A549 (cell line): ENCODE results near the gene ANO10. TPM values are rescaled to one million over a fixed set of nuclear protein-coding genes. Genes with fewer than 3 reads are reported as not detected.
"Not testable (repeated sequence)": the region's sequence is repeated elsewhere in the genome, so short reads cannot be mapped to it uniquely, and the experiment has no call there.

Experiments used
- ATAC-seq, 2 experiments: fragments of 200-7000 bp in 1 of 2; fragments of >200 bp in 1 of 2; cut with Nextera tagmentation in 1 of 2; cut with Tn5 transposase in 1 of 2; 3 replicates each; pipeline versions ENCODE4 v1.8.0 to v1.9.1; 2018 to 2020; ENCODE audit warnings: mild to moderate bottlenecking in 1 of 2, moderate library complexity in 1 of 2
- CTCF ChIA-PET: fragments of 300-600 bp; sonication (Branson Sonifier 250); formaldehyde crosslinking; extraction: SDS; loops from one replicate; lab custom pipeline; 2021; ENCODE audit warnings: antibody characterized with exemption, inconsistent platforms; lab: Yijun Ruan, JAX
- POLR2A ChIA-PET: fragments of 350-600 bp; formaldehyde crosslinking; extraction: SDS; loops from one replicate; lab custom pipeline; 2021; ENCODE audit warnings: antibody characterized with exemption, inconsistent platforms; lab: Yijun Ruan, JAX
- DNase-seq, 2 experiments: peaks; one replicate each; pipeline versions ENCODE4 v3.0.0 to v3.0.0-alpha.2; 2011 to 2016; ENCODE audit warnings: low read depth in 1 of 2, low spot score in 1 of 2
- FAIRE-seq: peaks from 2 replicates; lab custom pipeline; 2011; peaks lifted over from hg19 to GRCh38; lab: Jason Lieb, UNC
- H3K27ac ChIP-seq, 2 experiments: fragments of >200 bp; sonication (Bioruptor Twin); formaldehyde crosslinking; 3 replicates each; pipeline ENCODE4 v1.5.1; 2016 to 2017
- H3K4me1 ChIP-seq: fragments of >200 bp; sonication (Bioruptor Twin); formaldehyde crosslinking; 3 replicates; pipeline ENCODE4 v1.6.1; 2016
- H3K4me2 ChIP-seq: fragments of >200 bp; sonication (Bioruptor Twin); formaldehyde crosslinking; 3 replicates; pipeline ENCODE4 v1.6.1; 2016
- H3K4me3 ChIP-seq: fragments of >200 bp; sonication (Bioruptor Twin); formaldehyde crosslinking; 3 replicates; pipeline ENCODE4 v1.5.1; 2016
- H3K9me3 ChIP-seq: fragments of >200 bp; sonication (Bioruptor Twin); formaldehyde crosslinking; 3 replicates; pipeline ENCODE4 v1.6.1; 2016
- ATOH8 ChIP-seq: fragments of 250-450 bp; sonication (Bioruptor Pico); IDR thresholded peaks from 2 replicates; pipeline ENCODE4 v1.5.0; 2020; ENCODE audit warnings: low read depth, mild to moderate bottlenecking, moderate library complexity
- ELK1 ChIP-seq: fragments of 150-350 bp; IDR thresholded peaks from 2 replicates; pipeline ENCODE4 v1.6.1; 2014; ENCODE audit warnings: low read depth, mild to moderate bottlenecking, low read length
- HDAC2 ChIP-seq: fragments of 200-600 bp; sonication (generic); IDR thresholded peaks from 2 replicates; pipeline ENCODE4 v1.6.1; 2016
- HOXB13 ChIP-seq: fragments of 250-450 bp; sonication (Bioruptor Pico); IDR thresholded peaks from 2 replicates; pipeline ENCODE4 v1.5.0; 2020; ENCODE audit warnings: low read depth, mild to moderate bottlenecking, moderate library complexity
- MYC ChIP-seq: IDR thresholded peaks from 2 replicates; pipeline ENCODE4 v1.6.1; 2012; ENCODE audit warnings: mild to moderate bottlenecking, inconsistent platforms, low read length, improper control_type of control experiment, borderline replicate concordance
- PBX3 ChIP-seq: IDR thresholded peaks from 2 replicates; pipeline ENCODE4 v1.6.1; 2012
- POLR2A ChIP-seq: IDR thresholded peaks from 2 replicates; pipeline ENCODE4 v1.6.1; 2012; ENCODE audit warnings: mild to moderate bottlenecking, low read length
- POLR2AphosphoS2 ChIP-seq: conservative IDR thresholded peaks from 2 replicates; pipeline ENCODE4 v1.6.1; 2012; ENCODE audit warnings: low read length, improper control_type of control experiment, inconsistent platforms
- RAD21 ChIP-seq, 2 experiments: fragments of >200 bp in 1 of 2; sonication (Bioruptor Twin) in 1 of 2; formaldehyde crosslinking in 1 of 2; IDR thresholded peaks in 1 of 2; conservative IDR thresholded peaks in 1 of 2; 2 replicates in 1 of 2; 3 replicates in 1 of 2; pipeline ENCODE4 v1.6.1; 2012 to 2018; ENCODE audit warnings: inconsistent platforms in 1 of 2
- RARB ChIP-seq: fragments of 250-450 bp; sonication (Bioruptor Pico); IDR thresholded peaks from 2 replicates; pipeline ENCODE4 v1.8.0; 2021; ENCODE audit warnings: mild to moderate bottlenecking, moderate library complexity
- RCOR1 ChIP-seq: fragments of 150-350 bp; IDR thresholded peaks from 2 replicates; pipeline ENCODE4 v1.6.1; 2014; ENCODE audit warnings: antibody characterized with exemption, low read length, low read depth
- TP53 ChIP-seq: fragments of 250-450 bp; sonication (Bioruptor Pico); IDR thresholded peaks from 2 replicates; pipeline ENCODE4 v1.5.0; 2021; ENCODE audit warnings: mild to moderate bottlenecking, moderate library complexity
- ZNF302 ChIP-seq: fragments of 250-450 bp; sonication (Bioruptor Pico); IDR thresholded peaks from 2 replicates; pipeline ENCODE4 v1.9.0; 2021; ENCODE audit warnings: inconsistent platforms, mild to moderate bottlenecking, moderate library complexity
- ZSCAN20 ChIP-seq: fragments of 250-450 bp; sonication (Bioruptor Pico); IDR thresholded peaks from 2 replicates; pipeline ENCODE4 v1.8.0; 2022; ENCODE audit warnings: mild to moderate bottlenecking, moderate library complexity
- WGBS: methylation state at CpG from one replicate; pipeline ENCODE4 v1.1.6; 2017; ENCODE audit errors: missing lambda C conversion rate; 5-methylcytosine and 5-hydroxymethylcytosine counted together
- polyA plus RNA-seq, 4 experiments: library from polyadenylated mRNA; depleted of rRNA in 3 of 4; stranded (reverse); fragments of >200 nt; fragmentation: RNase III in 1 of 4; extraction: RNeasy Plus Mini Kit Qiagen cat#74134 plus additional on column Dnase treatment in 1 of 4; gene quantifications; 2 replicates in 3 of 4; 3 replicates in 1 of 4; pipeline ENCODE4 v1.2.3, GENCODE V29; 2011 to 2017

ANO10 gene
- polyA plus RNA-seq, 2 of the 4 experiments (the other 2 are of a cell fraction): 20.0 to 22.8 TPM

GRCh38 chr3:43597961-43598360 is 23.9 kb downstream of the ANO10 start:
- CTCF ChIA-PET: no interaction called here
- no peaks in the 10 kb centered on the region for H3K9me3 ChIP-seq
- no peak overlapping the region for H3K4me3 ChIP-seq
- no peak for TF ChIP-seq ELK1
- TF ChIP-seq RCOR1: no peak
- TF ChIP-seq PBX3: no peak
- TF ChIP-seq HDAC2: no peak
- no peak for TF ChIP-seq ZSCAN20 (CRISPR knock-in tag)
- no peak for TF ChIP-seq HOXB13 (CRISPR knock-in tag)
- no peak for TF ChIP-seq POLR2A
- TF ChIP-seq RAD21 (conservative IDR thresholded peaks at IDR 0.05 in 1 of 2, IDR thresholded peaks at IDR 0.05 in 1 of 2): no peak
- no peak for TF ChIP-seq RARB (CRISPR knock-in tag)
- no peak for DNase-seq
- FAIRE-seq: no peak
- POLR2A ChIA-PET: no interaction called here
- no peak overlapping the region for H3K4me2 ChIP-seq
- no peak for ATAC-seq
- H3K27ac ChIP-seq: no peak overlapping the region
- no peaks in the 10 kb centered on the region for H3K4me1 ChIP-seq

- CTCF ChIA-PET, POLR2A ChIA-PET, ATAC-seq, H3K27ac ChIP-seq, H3K4me3 ChIP-seq, DNase-seq, H3K4me1 ChIP-seq, FAIRE-seq, H3K9me3 ChIP-seq, H3K4me2 ChIP-seq: not testable (repeated sequence)
- 86% methylated on average over 3 of the region's 3 CpGs for WGBS
These were observed 25.6 kb downstream of the ANO10 start for GRCh38 chr3:43596178-43596577.

GRCh38 chr3:43595280-43595679 is 26.5 kb downstream of the ANO10 start:
- H3K9me3 ChIP-seq, ATAC-seq, DNase-seq, POLR2A ChIA-PET, CTCF ChIA-PET, H3K27ac ChIP-seq, H3K4me1 ChIP-seq, FAIRE-seq, H3K4me3 ChIP-seq, H3K4me2 ChIP-seq: not testable (repeated sequence)
- WGBS: 94% methylated on average over 3 of the region's 3 CpGs

GRCh38 chr3:43593588-43593987 is 28.2 kb downstream of the ANO10 start:
- POLR2A ChIA-PET, CTCF ChIA-PET: not testable (repeated sequence)

GRCh38 chr3:43591866-43592265 is 29.9 kb downstream of the ANO10 start:
- H3K9me3 ChIP-seq, POLR2A ChIA-PET, DNase-seq, ATAC-seq, CTCF ChIA-PET, H3K4me2 ChIP-seq, FAIRE-seq, H3K4me1 ChIP-seq, H3K4me3 ChIP-seq, H3K27ac ChIP-seq: not testable (repeated sequence)
- 80% methylated on average over 3 of the region's 10 CpGs for WGBS

More at GRCh38 chr3:43593588-43593987, 28.2 kb downstream of the ANO10 start:
- FAIRE-seq, H3K27ac ChIP-seq, DNase-seq, H3K4me2 ChIP-seq, H3K4me3 ChIP-seq, H3K9me3 ChIP-seq, H3K4me1 ChIP-seq, ATAC-seq: not testable (repeated sequence)
- 81% methylated on average over 4 of the region's 4 CpGs for WGBS

GRCh38 chr3:43587303-43587702 is 34.5 kb downstream of the ANO10 start:
- ChIA-PET POLR2A (no interaction called here), CTCF (no interaction called here)
- Histone ChIP-seq H3K9me3 (0 out of 3 replicates have a peak, but pooled peaks cover 3% of the 10 kb centered on the region), H3K4me1 (peaks cover 5% of the 10 kb centered on the region; the same call in 2 of the 3 replicates), H3K4me2 (no peak overlapping the region), H3K4me3 (no peak overlapping the region), H3K27ac (no peak overlapping the region)
- TF ChIP-seq ZNF302 (CRISPR knock-in tag): no peak
- no peak for TF ChIP-seq ATOH8 (CRISPR knock-in tag)
- no peak for TF ChIP-seq POLR2AphosphoS2
- no peak for TF ChIP-seq POLR2A
- TF ChIP-seq TP53 (CRISPR knock-in tag): no peak
- TF ChIP-seq MYC: no peak
- no peak for DNase-seq
- 91% methylated on average over 3 of the region's 3 CpGs for WGBS
- ATAC-seq: no peak
- no peak for FAIRE-seq
